Loucy (cell line): ENCODE data around the gene METAP2.

Source experiments
- H2AFZ ChIP-seq: fragments of 200-600 bp; sonication (generic); 2 replicates; pipeline ENCODE4 v1.6.0; 2016; ENCODE audit warnings: antibody characterized with exemption, mild to moderate bottlenecking, low read length, moderate library complexity
- H3F3A ChIP-seq: fragments of 200-600 bp; 2 replicates; pipeline ENCODE4 v1.6.0; 2016; ENCODE audit warnings: antibody characterized with exemption, low read depth, mild to moderate bottlenecking
- H3K27me3 ChIP-seq: fragments of 200-600 bp; sonication (generic); 2 replicates; pipeline ENCODE4 v1.6.1; 2014; ENCODE audit warnings: low read length, mild to moderate bottlenecking; ENCODE audit not compliant: insufficient read depth, poor library complexity, severe bottlenecking
- H3K36me3 ChIP-seq: fragments of 200-600 bp; sonication (generic); 2 replicates; pipeline ENCODE4 v1.6.1; 2016; ENCODE audit warnings: low read length; ENCODE audit not compliant: insufficient read depth
- H3K4me1 ChIP-seq: fragments of 200-600 bp; sonication (generic); 2 replicates; pipeline ENCODE4 v1.5.1; 2014; ENCODE audit warnings: low read length, mild to moderate bottlenecking; ENCODE audit not compliant: insufficient read depth, poor library complexity, severe bottlenecking
- H3K4me2 ChIP-seq: fragments of 200-600 bp; sonication (generic); 2 replicates; pipeline ENCODE4 v1.6.0; 2014; ENCODE audit warnings: antibody characterized with exemption, low read length, low read depth, mild to moderate bottlenecking; ENCODE audit not compliant: poor library complexity, severe bottlenecking
- H3K4me3 ChIP-seq: fragments of 200-600 bp; sonication (generic); 2 replicates; pipeline ENCODE4 v1.5.1; 2014; ENCODE audit warnings: low read length, mild to moderate bottlenecking, mixed read lengths; ENCODE audit not compliant: poor library complexity, severe bottlenecking
- H3K79me2 ChIP-seq: fragments of 200-600 bp; sonication (generic); 2 replicates; pipeline ENCODE4 v1.6.1; 2014; ENCODE audit warnings: low read length; ENCODE audit not compliant: insufficient read depth
- H3K9ac ChIP-seq: fragments of 200-600 bp; sonication (generic); 2 replicates; pipeline ENCODE4 v1.6.0; 2014; ENCODE audit warnings: mild to moderate bottlenecking, low read depth, low read length, moderate library complexity; ENCODE audit not compliant: poor library complexity, severe bottlenecking
- H3K9me2 ChIP-seq: fragments of 200-600 bp; sonication (generic); replicated peaks from 2 replicates; pipeline ENCODE4 v1.6.1; 2016; ENCODE audit warnings: low read depth, low read length, mixed read lengths
- H3K9me3 ChIP-seq: fragments of 200-600 bp; sonication (generic); 2 replicates; pipeline ENCODE4 v1.6.1; 2014; ENCODE audit warnings: mild to moderate bottlenecking, antibody characterized with exemption, low read length, low read depth; ENCODE audit not compliant: insufficient read depth
- H4K20me1 ChIP-seq: fragments of 200-600 bp; sonication (generic); 2 replicates; pipeline ENCODE4 v1.6.0; 2014; ENCODE audit warnings: antibody characterized with exemption, low read length, mild to moderate bottlenecking; ENCODE audit not compliant: insufficient read depth, poor library complexity, severe bottlenecking
- EZH2phosphoT487 ChIP-seq: fragments of 200-600 bp; IDR thresholded peaks from 2 replicates; pipeline ENCODE4 v1.6.1; 2018; ENCODE audit warnings: antibody characterized with exemption, mild to moderate bottlenecking, moderate library complexity, borderline replicate concordance
- TF ChIP-seq, protein P1 (sequence below): fragments of 200-600 bp; sonication (generic); conservative IDR thresholded peaks from 2 replicates; pipeline ENCODE4 v1.5.1; 2014; ENCODE audit warnings: mild to moderate bottlenecking, antibody characterized with exemption, low read length

The METAP2 gene

GRCh38 chr12:95513599-95513998, 39.6 kb downstream of the METAP2 start:
- H3K36me3 ChIP-seq: peaks cover 69% of the 10 kb centered on the region
- no peaks in the 10 kb centered on the region for H3K9me3 ChIP-seq
- TF ChIP-seq, protein P1, sequence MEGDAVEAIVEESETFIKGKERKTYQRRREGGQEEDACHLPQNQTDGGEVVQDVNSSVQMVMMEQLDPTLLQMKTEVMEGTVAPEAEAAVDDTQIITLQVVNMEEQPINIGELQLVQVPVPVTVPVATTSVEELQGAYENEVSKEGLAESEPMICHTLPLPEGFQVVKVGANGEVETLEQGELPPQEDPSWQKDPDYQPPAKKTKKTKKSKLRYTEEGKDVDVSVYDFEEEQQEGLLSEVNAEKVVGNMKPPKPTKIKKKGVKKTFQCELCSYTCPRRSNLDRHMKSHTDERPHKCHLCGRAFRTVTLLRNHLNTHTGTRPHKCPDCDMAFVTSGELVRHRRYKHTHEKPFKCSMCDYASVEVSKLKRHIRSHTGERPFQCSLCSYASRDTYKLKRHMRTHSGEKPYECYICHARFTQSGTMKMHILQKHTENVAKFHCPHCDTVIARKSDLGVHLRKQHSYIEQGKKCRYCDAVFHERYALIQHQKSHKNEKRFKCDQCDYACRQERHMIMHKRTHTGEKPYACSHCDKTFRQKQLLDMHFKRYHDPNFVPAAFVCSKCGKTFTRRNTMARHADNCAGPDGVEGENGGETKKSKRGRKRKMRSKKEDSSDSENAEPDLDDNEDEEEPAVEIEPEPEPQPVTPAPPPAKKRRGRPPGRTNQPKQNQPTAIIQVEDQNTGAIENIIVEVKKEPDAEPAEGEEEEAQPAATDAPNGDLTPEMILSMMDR: no peak
- no peak for TF ChIP-seq EZH2phosphoT487
- H3K9me2 ChIP-seq: no peaks in the 10 kb centered on the region
- peaks cover 8% of the 10 kb centered on the region for H3K4me1 ChIP-seq
- H3K9ac ChIP-seq: no peak overlapping the region
- H3K4me3 ChIP-seq: no peak overlapping the region
- no peak overlapping the region for H3K4me2 ChIP-seq
- H3K79me2 ChIP-seq: no peaks in the 10 kb centered on the region
- H4K20me1 ChIP-seq: no peaks in the 10 kb centered on the region
- H3K27me3 ChIP-seq: no peaks in the 10 kb centered on the region
- H3F3A ChIP-seq: 0 out of 2 replicates have a peak, but pooled peaks cover 11% of the 10 kb centered on the region
- H2AFZ ChIP-seq: no peak overlapping the region

- no peak for TF ChIP-seq EZH2phosphoT487
- TF ChIP-seq, protein P1: no peak
- H3K4me2 ChIP-seq: no peak overlapping the region
- peaks cover 8% of the 10 kb centered on the region for H3K4me1 ChIP-seq
- H3K9me2 ChIP-seq: no peaks in the 10 kb centered on the region
- H3K79me2 ChIP-seq: no peaks in the 10 kb centered on the region
- H3K4me3 ChIP-seq: no peak overlapping the region
- no peaks in the 10 kb centered on the region for H3K9me3 ChIP-seq
- H3F3A ChIP-seq: 0 out of 2 replicates have a peak, but pooled peaks cover 11% of the 10 kb centered on the region
- H3K36me3 ChIP-seq: peaks cover 59% of the 10 kb centered on the region
- no peaks in the 10 kb centered on the region for H3K27me3 ChIP-seq
- no peak overlapping the region for H3K9ac ChIP-seq
- H4K20me1 ChIP-seq: no peaks in the 10 kb centered on the region
- no peak overlapping the region for H2AFZ ChIP-seq
Observed at GRCh38 chr12:95515197-95515596, 41.2 kb downstream of the METAP2 start.

GRCh38 chr12:95516757-95517156, 42.8 kb downstream of the METAP2 start:
- Histone ChIP-seq H2AFZ (no peak overlapping the region), H3K9me2 (no peaks in the 10 kb centered on the region), H3K4me2 (no peak overlapping the region), H4K20me1 (no peaks in the 10 kb centered on the region), H3K4me1 (peaks cover 8% of the 10 kb centered on the region), H3F3A (0 out of 2 replicates have a peak, but pooled peaks cover 11% of the 10 kb centered on the region), H3K9me3 (no peaks in the 10 kb centered on the region), H3K9ac (no peak overlapping the region), H3K36me3 (peaks cover 54% of the 10 kb centered on the region), H3K79me2 (no peaks in the 10 kb centered on the region), H3K27me3 (no peaks in the 10 kb centered on the region), H3K4me3 (no peak overlapping the region)
- TF ChIP-seq EZH2phosphoT487: no peak
- TF ChIP-seq, protein P1: no peak
